PC-9 (cell line): Measurements from ENCODE around the gene NOXO1.

ENCODE experiments used
- EZH2 ChIP-seq: fragments of 200-600 bp; sonication (generic); IDR thresholded peaks from 2 replicates; pipeline ENCODE4 v1.8.0; 2017; ENCODE audit warnings: antibody characterized with exemption, low read depth
- TF ChIP-seq, protein P1 (sequence below): fragments of 200-600 bp; sonication (generic); conservative IDR thresholded peaks from 2 replicates; pipeline ENCODE4 v1.6.1; 2017; ENCODE audit warnings: mixed run types, antibody characterized with exemption, mild to moderate bottlenecking, moderate library complexity

DNA sequence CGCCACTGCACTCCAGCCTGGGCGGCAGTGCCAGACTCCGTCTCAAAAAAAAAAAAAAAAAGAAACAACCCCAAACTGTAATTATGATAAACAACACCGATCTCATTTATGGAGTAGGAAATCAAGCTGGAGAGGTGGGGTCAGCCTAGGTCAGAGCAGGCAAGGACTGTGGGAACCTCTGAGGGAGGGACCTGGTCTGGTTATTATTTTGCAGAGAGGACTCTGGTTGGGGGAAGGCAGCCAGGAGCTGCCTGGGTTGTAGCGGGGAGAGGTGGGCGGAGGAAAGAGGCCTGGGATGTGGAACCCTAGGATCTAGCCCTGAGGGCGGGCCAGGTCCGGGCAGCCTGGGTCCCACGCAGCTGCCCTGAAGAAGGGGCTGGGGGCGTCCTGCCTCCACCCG lies 52.2 kb downstream of the NOXO1 start:
- TF ChIP-seq, protein P1, sequence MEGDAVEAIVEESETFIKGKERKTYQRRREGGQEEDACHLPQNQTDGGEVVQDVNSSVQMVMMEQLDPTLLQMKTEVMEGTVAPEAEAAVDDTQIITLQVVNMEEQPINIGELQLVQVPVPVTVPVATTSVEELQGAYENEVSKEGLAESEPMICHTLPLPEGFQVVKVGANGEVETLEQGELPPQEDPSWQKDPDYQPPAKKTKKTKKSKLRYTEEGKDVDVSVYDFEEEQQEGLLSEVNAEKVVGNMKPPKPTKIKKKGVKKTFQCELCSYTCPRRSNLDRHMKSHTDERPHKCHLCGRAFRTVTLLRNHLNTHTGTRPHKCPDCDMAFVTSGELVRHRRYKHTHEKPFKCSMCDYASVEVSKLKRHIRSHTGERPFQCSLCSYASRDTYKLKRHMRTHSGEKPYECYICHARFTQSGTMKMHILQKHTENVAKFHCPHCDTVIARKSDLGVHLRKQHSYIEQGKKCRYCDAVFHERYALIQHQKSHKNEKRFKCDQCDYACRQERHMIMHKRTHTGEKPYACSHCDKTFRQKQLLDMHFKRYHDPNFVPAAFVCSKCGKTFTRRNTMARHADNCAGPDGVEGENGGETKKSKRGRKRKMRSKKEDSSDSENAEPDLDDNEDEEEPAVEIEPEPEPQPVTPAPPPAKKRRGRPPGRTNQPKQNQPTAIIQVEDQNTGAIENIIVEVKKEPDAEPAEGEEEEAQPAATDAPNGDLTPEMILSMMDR: no peak
- TF ChIP-seq EZH2: no peak
